MCF 10A (cell line): ENCODE data around the gene CPTP. TPM values are rescaled to one million over a fixed set of nuclear protein-coding genes. Genes with fewer than 3 reads are reported as not detected.

ENCODE experiments used
- BruUV-seq: library from RNA; stranded (reverse); fragments of 400-500 nt; replicated peaks from 2 replicates; lab custom pipeline; 2021; lab: Mats Ljungman, UMichigan
- CTCF ChIA-PET: fragments of 300-600 bp; sonication (Branson Sonifier 250); formaldehyde crosslinking; extraction: SDS; loops from one replicate; lab custom pipeline; 2021; ENCODE audit warnings: antibody characterized with exemption, inconsistent platforms; lab: Yijun Ruan, JAX
- POLR2A ChIA-PET: fragments of 300-600, 350-650 bp; sonication (Branson Sonifier 250); formaldehyde crosslinking; extraction: SDS; loops from one replicate; lab custom pipeline; 2020; ENCODE audit warnings: antibody characterized with exemption, inconsistent platforms; lab: Yijun Ruan, JAX
- DNase-seq: peaks from one replicate; pipeline ENCODE4 v3.0.0-alpha.2; 2018; ENCODE audit not compliant: unreplicated experiment
- H3K27ac Mint-ChIP-seq: one replicate; pipeline ENCODE4 v1.8.0; 2022; ENCODE audit warnings: mild to moderate bottlenecking, low read depth, mixed read lengths; ENCODE audit not compliant: unreplicated experiment
- H3K27me3 Mint-ChIP-seq: one replicate; pipeline ENCODE4 v1.8.0; 2022; ENCODE audit warnings: mixed read lengths; ENCODE audit not compliant: insufficient read depth, unreplicated experiment
- H3K36me3 Mint-ChIP-seq: one replicate; pipeline ENCODE4 v1.8.0; 2022; ENCODE audit warnings: mild to moderate bottlenecking, moderate library complexity, mixed read lengths; ENCODE audit not compliant: insufficient read depth, unreplicated experiment
- H3K4me1 Mint-ChIP-seq: one replicate; pipeline ENCODE4 v1.8.0; 2022; ENCODE audit warnings: mixed read lengths; ENCODE audit not compliant: insufficient read depth, unreplicated experiment
- H3K4me3 Mint-ChIP-seq: one replicate; pipeline ENCODE4 v1.8.0; 2022; ENCODE audit warnings: mild to moderate bottlenecking, moderate library complexity, mixed read lengths; ENCODE audit not compliant: unreplicated experiment
- H3K9me3 Mint-ChIP-seq: one replicate; pipeline ENCODE4 v1.8.0; 2022; ENCODE audit warnings: mixed read lengths; ENCODE audit not compliant: unreplicated experiment
- intact Hi-C: fragments of 100-400 bp; cut with micrococcal nuclease; formaldehyde crosslinking; loops from 2 replicates; pipeline ENCODE4 v1.14.1; 2022
- total RNA-seq: library from RNA; stranded (reverse); gene quantifications from 2 replicates; pipeline ENCODE4 v1.2.3, GENCODE V29; 2022
- TF ChIP-seq, protein P1 (sequence below): fragments of 200-600 bp; IDR thresholded peaks from one replicate; pipeline ENCODE4 v1.8.0; 2022; ENCODE audit warnings: antibody characterized with exemption, mild to moderate bottlenecking; ENCODE audit not compliant: unreplicated experiment

The CPTP gene
- total RNA-seq, 1 experiment from 2014 or later: 21.0 TPM

DNA sequence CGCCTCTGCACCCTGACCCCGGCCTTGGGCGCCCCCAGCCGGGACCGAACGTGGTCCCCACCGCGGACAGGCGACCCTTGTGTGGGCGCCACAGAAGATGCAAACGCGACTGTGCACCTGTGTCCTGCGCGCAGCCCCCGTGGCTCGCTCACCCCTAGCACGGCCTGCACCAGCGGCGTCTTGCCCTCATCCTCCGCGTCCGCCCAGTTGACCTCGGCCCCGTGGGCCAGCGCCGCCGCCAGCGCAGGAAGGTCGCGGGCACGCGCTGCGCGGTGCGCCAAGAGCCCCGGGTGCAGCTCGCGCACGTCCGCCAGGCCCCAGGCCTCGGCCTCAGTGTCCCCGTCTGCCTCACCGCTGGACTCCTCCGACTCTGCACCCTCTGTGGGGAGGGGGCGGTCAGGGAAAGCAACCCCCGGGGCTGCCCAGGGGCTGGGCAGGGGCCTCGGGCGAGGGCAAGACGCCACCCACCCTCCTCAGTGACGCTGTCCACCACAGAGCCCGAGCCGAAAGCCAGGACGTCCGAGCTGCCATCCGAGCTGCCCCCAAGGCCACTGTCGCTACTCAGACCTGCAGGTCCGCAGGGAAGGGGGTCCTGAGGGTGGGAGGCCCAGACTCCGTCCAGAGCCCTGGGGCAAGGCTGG, 30.2 kb upstream of the CPTP start:
- Mint-ChIP-seq H3K9me3 (no peaks in the 10 kb centered on the region), H3K4me1 (no peaks in the 10 kb centered on the region), H3K36me3 (peaks cover 17% of the 10 kb centered on the region), H3K4me3 (no peak overlapping the region), H3K27ac (no peak overlapping the region), H3K27me3 (no peaks in the 10 kb centered on the region)
- no peak for DNase-seq
- BruUV-seq: no TSS peak
- POLR2A ChIA-PET: interaction anchor here (0.6 to 1.7 kb wide), 2 partner anchors 8 to 177 kb away, joined by 3 to 9 read pairs; no protein-coding TSS in a partner anchor
- CTCF ChIA-PET: no interaction called here
- TF ChIP-seq, protein P1, sequence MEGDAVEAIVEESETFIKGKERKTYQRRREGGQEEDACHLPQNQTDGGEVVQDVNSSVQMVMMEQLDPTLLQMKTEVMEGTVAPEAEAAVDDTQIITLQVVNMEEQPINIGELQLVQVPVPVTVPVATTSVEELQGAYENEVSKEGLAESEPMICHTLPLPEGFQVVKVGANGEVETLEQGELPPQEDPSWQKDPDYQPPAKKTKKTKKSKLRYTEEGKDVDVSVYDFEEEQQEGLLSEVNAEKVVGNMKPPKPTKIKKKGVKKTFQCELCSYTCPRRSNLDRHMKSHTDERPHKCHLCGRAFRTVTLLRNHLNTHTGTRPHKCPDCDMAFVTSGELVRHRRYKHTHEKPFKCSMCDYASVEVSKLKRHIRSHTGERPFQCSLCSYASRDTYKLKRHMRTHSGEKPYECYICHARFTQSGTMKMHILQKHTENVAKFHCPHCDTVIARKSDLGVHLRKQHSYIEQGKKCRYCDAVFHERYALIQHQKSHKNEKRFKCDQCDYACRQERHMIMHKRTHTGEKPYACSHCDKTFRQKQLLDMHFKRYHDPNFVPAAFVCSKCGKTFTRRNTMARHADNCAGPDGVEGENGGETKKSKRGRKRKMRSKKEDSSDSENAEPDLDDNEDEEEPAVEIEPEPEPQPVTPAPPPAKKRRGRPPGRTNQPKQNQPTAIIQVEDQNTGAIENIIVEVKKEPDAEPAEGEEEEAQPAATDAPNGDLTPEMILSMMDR: no peak
- intact Hi-C loops: loop anchor here (5.0 to 10.0 kb wide), 2 partner anchors 62 to 310 kb away; partner anchors contain the start of genes B3GALT6, PERM1 and SDF4

GRCh38 chr1:1295154-1295923, 29.3 kb upstream of the CPTP start:
- TF ChIP-seq, protein P1: no peak
- Mint-ChIP-seq H3K27ac (no peak overlapping the region), H3K27me3 (no peaks in the 10 kb centered on the region), H3K4me1 (no peaks in the 10 kb centered on the region), H3K36me3 (peaks cover 22% of the 10 kb centered on the region), H3K9me3 (no peaks in the 10 kb centered on the region), H3K4me3 (no peak overlapping the region)
- intact Hi-C loops: loop anchor here (10.0 kb wide), 1 partner anchor 311 kb away; the partner anchor contains the start of gene PERM1
- ChIA-PET CTCF (interaction anchor here (0.6 kb wide), 1 partner anchor 33 kb away, joined by 3 read pairs; no protein-coding TSS in a partner anchor), POLR2A (interaction anchor here (1.7 kb wide), 1 partner anchor 9 kb away, joined by 9 read pairs; no protein-coding TSS in a partner anchor)
- DNase-seq: no peak
- no TSS peak for BruUV-seq

DNA sequence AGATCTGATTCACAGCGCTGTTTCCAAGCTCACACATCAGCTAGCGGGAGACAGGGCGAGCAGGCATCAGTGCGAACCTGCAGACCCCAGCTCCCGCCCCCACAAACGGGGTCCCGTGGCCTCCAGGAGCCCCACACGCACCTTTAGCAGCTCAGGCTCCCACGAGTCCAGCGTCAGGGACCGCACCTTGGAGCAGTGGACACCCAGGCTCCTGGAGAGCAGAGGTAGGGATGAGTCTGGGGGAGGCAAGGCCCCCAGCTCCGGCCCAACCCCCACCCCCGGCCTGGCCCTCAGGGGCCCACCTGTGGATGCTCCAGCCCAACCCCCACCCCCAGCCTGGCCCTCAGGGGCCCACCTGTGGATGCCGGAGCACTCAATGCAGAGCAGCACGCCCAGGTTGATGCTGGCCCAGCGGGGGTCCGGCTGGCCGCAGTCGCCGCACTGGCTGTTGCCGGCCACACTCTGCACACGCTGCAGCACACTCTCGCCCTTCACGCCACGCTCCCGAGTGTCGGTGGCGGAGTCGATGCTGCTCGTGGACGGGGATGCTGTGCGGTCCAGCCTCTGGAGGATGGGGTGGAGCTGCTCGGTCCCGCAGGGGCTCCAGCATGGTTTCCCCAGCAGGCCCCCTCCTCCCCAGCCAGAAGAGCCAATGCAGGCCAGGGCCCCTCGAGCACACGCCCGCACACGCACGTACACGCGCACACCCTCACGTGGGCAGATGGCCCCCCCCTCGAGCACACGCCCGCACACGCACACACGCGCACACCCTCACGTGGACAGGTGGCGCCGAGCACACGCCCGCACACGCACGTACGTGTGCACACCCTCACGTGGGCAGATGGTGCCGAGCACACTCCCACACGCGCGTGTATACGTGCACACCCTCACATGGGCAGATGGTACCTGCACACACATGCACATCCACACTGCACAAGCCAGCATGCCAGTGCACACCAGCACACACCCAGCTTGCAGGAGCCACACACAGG, 28.2 kb upstream of the CPTP start:
- Mint-ChIP-seq H3K4me1 (no peaks in the 10 kb centered on the region), H3K4me3 (no peak overlapping the region), H3K36me3 (peaks cover 23% of the 10 kb centered on the region), H3K27me3 (no peaks in the 10 kb centered on the region), H3K27ac (no peak overlapping the region), H3K9me3 (no peaks in the 10 kb centered on the region)
- BruUV-seq: no TSS peak
- intact Hi-C loops: loop anchor here (10.0 kb wide), 1 partner anchor 312 kb away; the partner anchor contains the start of gene PERM1
- CTCF ChIA-PET: no interaction called here
- POLR2A ChIA-PET: interaction anchor here (0.6 kb wide), 1 partner anchor 174 kb away, joined by 3 read pairs; no protein-coding TSS in a partner anchor
- TF ChIP-seq, protein P1: no peak
- DNase-seq: no peak
